HCT116 (cell line): ENCODE results near the gene CSN2. TPM values are rescaled to one million over a fixed set of nuclear protein-coding genes. Genes with fewer than 3 reads are reported as not detected.

Experiments used
- ATAC-seq: fragments of 200-7000 bp; cut with Tn5 transposase; 2 replicates; pipeline ENCODE4 v1.9.1; 2020; ENCODE audit warnings: mild to moderate bottlenecking, moderate library complexity
- BruUV-seq: library from RNA; stranded (reverse); fragments of 400-500 nt; replicated peaks from 2 replicates; lab custom pipeline; 2021; lab: Mats Ljungman, UMichigan
- CTCF ChIA-PET: fragments of 300-600 bp; sonication (Branson Sonifier 250); formaldehyde crosslinking; loops from one replicate; lab custom pipeline; 2021; ENCODE audit warnings: antibody characterized with exemption; lab: Charles Lee
- POLR2A ChIA-PET: fragments of 300-600, 350-600 bp; sonication (Branson Sonifier 250); formaldehyde crosslinking; loops from one replicate; lab custom pipeline; 2021; ENCODE audit warnings: antibody characterized with exemption; lab: Charles Lee
- RAD21 ChIA-PET, 2 experiments: fragments of 300-600 bp; sonication (Branson Sonifier 250); formaldehyde crosslinking; loops; one replicate each; lab custom pipeline; 2023; ENCODE audit warnings: low total read pairs in 2 of 2; ENCODE audit not compliant: uncharacterized antibody in 2 of 2, unreplicated experiment in 2 of 2, low non-redundant PET in 1 of 2; lab: Charles Lee
- DNase-seq: peaks from one replicate; pipeline ENCODE4 v3.0.0-alpha.2; 2010; ENCODE audit warnings: low read depth, low spot score
- H2AFZ ChIP-seq: fragments of 200-600 bp; shearing (Covaris generic), sonication (generic); 2 replicates; pipeline ENCODE4 v1.6.1; 2017; ENCODE audit warnings: low read depth, mixed run types, mixed read lengths, antibody characterized with exemption, low read length; ENCODE audit not compliant: poor library complexity, severe bottlenecking
- H3K27ac ChIP-seq: 2 replicates; pipeline ENCODE4 v1.5.1; 2012; ENCODE audit warnings: low read depth, low read length
- H3K27me3 ChIP-seq: fragments of 200-600 bp; sonication (generic); 2 replicates; pipeline ENCODE4 v1.6.1; 2016; ENCODE audit warnings: mixed run types, low read length, mixed read lengths; ENCODE audit not compliant: insufficient read depth
- H3K36me3 ChIP-seq, 2 experiments: fragments of 200-500 bp in 1 of 2; fragments of 200-600 bp in 1 of 2; sonication (Bioruptor generic) in 1 of 2; sonication (generic) in 1 of 2; 2 replicates each; pipeline versions ENCODE4 v1.5.1 to v1.6.1; 2014 to 2016; ENCODE audit warnings: low read length in 2 of 2, inconsistent platforms in 1 of 2, mixed read lengths in 1 of 2, mixed run types in 1 of 2; ENCODE audit not compliant: insufficient read depth in 2 of 2, control insufficient read depth in 1 of 2
- H3K4me1 ChIP-seq, 2 experiments: fragments of 200-600 bp in 1 of 2; sonication (generic) in 1 of 2; 2 replicates each; pipeline versions ENCODE4 v1.5.1 to v1.6.1; 2012 to 2017; ENCODE audit warnings: low read length in 2 of 2, inconsistent platforms in 1 of 2, mild to moderate bottlenecking in 1 of 2, mixed read lengths in 1 of 2, mixed run types in 1 of 2, moderate library complexity in 1 of 2; ENCODE audit not compliant: insufficient read depth in 2 of 2, control insufficient read depth in 1 of 2
- H3K4me2 ChIP-seq: fragments of 200-600 bp; sonication (generic); 2 replicates; pipeline ENCODE4 v1.6.1; 2017; ENCODE audit warnings: mixed run types, low read length, mixed read lengths
- H3K4me3 ChIP-seq, 2 experiments: fragments of 200-600 bp in 1 of 2; sonication (generic) in 1 of 2; replicated peaks in 1 of 2; 2 replicates each; pipeline ENCODE4 v1.5.1; 2011 to 2016; ENCODE audit warnings: low read length in 2 of 2, control low read depth in 1 of 2, low read depth in 1 of 2, mild to moderate bottlenecking in 1 of 2, mixed read lengths in 1 of 2, mixed run types in 1 of 2
- H3K79me2 ChIP-seq: fragments of 200-600 bp; sonication (generic); 2 replicates; pipeline ENCODE4 v1.6.1; 2017; ENCODE audit warnings: mild to moderate bottlenecking, mixed run types, low read length, moderate library complexity, mixed read lengths; ENCODE audit not compliant: insufficient read depth
- H3K9ac ChIP-seq: fragments of 200-600 bp; sonication (generic); 2 replicates; pipeline ENCODE4 v1.6.1; 2016; ENCODE audit warnings: low read length, mixed read lengths
- H3K9me2 ChIP-seq: fragments of 200-600 bp; sonication (generic), shearing (Covaris generic); 2 replicates; pipeline ENCODE4 v1.6.1; 2017; ENCODE audit warnings: mixed run types, mild to moderate bottlenecking, moderate library complexity; ENCODE audit not compliant: insufficient read depth
- H3K9me3 ChIP-seq, 2 experiments: fragments of 200-500 bp in 1 of 2; fragments of 200-600 bp in 1 of 2; sonication (Bioruptor generic) in 1 of 2; sonication (generic) in 1 of 2; 2 replicates each; pipeline ENCODE4 v1.6.1; 2014 to 2017; ENCODE audit warnings: low read length in 2 of 2, mixed read lengths in 2 of 2, inconsistent platforms in 1 of 2, low read depth in 1 of 2, mild to moderate bottlenecking in 1 of 2, mixed run types in 1 of 2, moderate library complexity in 1 of 2; ENCODE audit not compliant: control insufficient read depth in 1 of 2, insufficient read depth in 1 of 2
- H4K20me1 ChIP-seq: fragments of 200-600 bp; sonication (generic), shearing (Covaris generic); 2 replicates; pipeline ENCODE4 v1.6.1; 2017; ENCODE audit warnings: mixed run types, mild to moderate bottlenecking, moderate library complexity; ENCODE audit not compliant: insufficient read depth
- CBX3 ChIP-seq: IDR thresholded peaks from 2 replicates; pipeline ENCODE4 v1.6.1; 2012; ENCODE audit warnings: low read depth
- EGR1 ChIP-seq: IDR thresholded peaks from 2 replicates; pipeline ENCODE4 v1.6.1; 2012; ENCODE audit warnings: low read depth
- ELF1 ChIP-seq: IDR thresholded peaks from 2 replicates; pipeline ENCODE4 v1.6.1; 2012; ENCODE audit warnings: low read depth, borderline replicate concordance
- EZH2 ChIP-seq: fragments of 200-600 bp; sonication (generic); IDR thresholded peaks from 2 replicates; pipeline ENCODE4 v1.6.1; 2017; ENCODE audit warnings: antibody characterized with exemption, mixed run types
- EZH2phosphoT487 ChIP-seq: fragments of 200-600 bp; IDR thresholded peaks from 2 replicates; pipeline ENCODE4 v1.6.1; 2018; ENCODE audit warnings: antibody characterized with exemption, borderline replicate concordance
- FOSL1 ChIP-seq: IDR thresholded peaks from 2 replicates; pipeline ENCODE4 v1.6.1; 2012; ENCODE audit warnings: low read depth
- RAD21 ChIP-seq: IDR thresholded peaks from 2 replicates; pipeline ENCODE4 v1.6.1; 2012; ENCODE audit warnings: low read depth, mild to moderate bottlenecking
- SIN3A ChIP-seq: IDR thresholded peaks from 2 replicates; pipeline ENCODE4 v1.6.1; 2012; ENCODE audit warnings: low read depth
- SP1 ChIP-seq: IDR thresholded peaks from 2 replicates; pipeline ENCODE4 v1.6.1; 2012; ENCODE audit warnings: low read depth
- SRF ChIP-seq: IDR thresholded peaks from 2 replicates; pipeline ENCODE4 v1.6.1; 2012; ENCODE audit warnings: low read depth
- TCF7L2 ChIP-seq: IDR thresholded peaks from 2 replicates; pipeline ENCODE4 v1.7.0; 2011; ENCODE audit warnings: borderline replicate concordance, inconsistent platforms; ENCODE audit not compliant: insufficient read depth, insufficient read length; ENCODE audit errors: extremely low read depth
- YY1 ChIP-seq: IDR thresholded peaks from 2 replicates; pipeline ENCODE4 v1.6.1; 2011; ENCODE audit warnings: low read length, low read depth, moderate library complexity, mild to moderate bottlenecking; ENCODE audit not compliant: insufficient replicate concordance; ENCODE audit errors: extremely low read depth
- ZFX ChIP-seq: fragments of 450-650 bp; IDR thresholded peaks from 2 replicates; pipeline ENCODE4 v1.6.1; 2017
- ZNF274 ChIP-seq: fragments of 200-500 bp; sonication (Bioruptor generic); IDR thresholded peaks from 2 replicates; pipeline ENCODE4 v1.6.1; 2014; ENCODE audit warnings: mild to moderate bottlenecking, low read depth, low read length, inconsistent platforms
- intact Hi-C: fragments of 100-400 bp; cut with micrococcal nuclease; formaldehyde crosslinking; loops from 2 replicates; pipeline ENCODE4 v1.10.0; 2022
- total RNA-seq: library from RNA; stranded (reverse); gene quantifications from one replicate; pipeline ENCODE4 v1.2.1, GENCODE V29; 2021; ENCODE audit not compliant: unreplicated experiment
- TF ChIP-seq, protein P1 (sequence below): IDR thresholded peaks from 2 replicates; pipeline ENCODE4 v1.6.1; 2012
- TF ChIP-seq, protein P2 (sequence below): IDR thresholded peaks from 2 replicates; pipeline ENCODE4 v1.6.1; 2012
- TF ChIP-seq, protein P3 (sequence below): IDR thresholded peaks from 2 replicates; pipeline ENCODE4 v1.6.1; 2011; ENCODE audit warnings: mild to moderate bottlenecking, low read length, moderate library complexity; ENCODE audit not compliant: insufficient replicate concordance; ENCODE audit errors: extremely low read depth

The CSN2 gene
- total RNA-seq, 1 experiment from 2014 or later: not detected

DNA sequence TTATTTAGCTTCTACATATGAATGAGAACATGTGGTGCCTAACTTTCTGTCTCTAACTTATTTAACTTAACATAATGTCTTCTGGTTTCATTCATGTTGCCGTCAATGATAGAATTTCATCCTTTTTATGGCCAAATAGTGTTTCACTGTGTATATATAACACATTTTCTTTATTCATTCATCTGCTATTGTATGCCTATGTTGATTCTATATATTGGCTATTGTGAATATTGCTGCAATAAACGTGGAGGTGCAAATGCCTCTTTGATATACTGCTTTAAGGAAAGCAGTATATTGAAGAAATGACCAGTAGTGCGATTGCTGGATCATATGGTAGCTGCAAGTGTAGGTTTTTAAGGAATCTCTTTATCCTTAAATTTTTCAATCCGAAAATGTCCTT, 44.7 kb downstream of the CSN2 start:
- BruUV-seq: no TSS peak
- no peaks in the 10 kb centered on the region for H3K36me3 ChIP-seq
- no peak overlapping the region for H2AFZ ChIP-seq
- H3K9me3 ChIP-seq: no peaks in the 10 kb centered on the region
- no peaks in the 10 kb centered on the region for H3K27me3 ChIP-seq
- ChIA-PET RAD21 (no interaction called here), POLR2A (no interaction called here), CTCF (no interaction called here)
- H3K9me2 ChIP-seq: no peaks in the 10 kb centered on the region
- no peaks in the 10 kb centered on the region for H3K4me1 ChIP-seq
- H3K4me3 ChIP-seq: no peak overlapping the region
- H3K27ac ChIP-seq: no peak overlapping the region
- no peak overlapping the region for H3K9ac ChIP-seq
- ATAC-seq (no peak), DNase-seq (no peak)
- no peaks in the 10 kb centered on the region for H3K79me2 ChIP-seq
- no peak overlapping the region for H3K4me2 ChIP-seq
- intact Hi-C loops: no loop called here
- no peaks in the 10 kb centered on the region for H4K20me1 ChIP-seq
- TF ChIP-seq TCF7L2 (no peak), ZNF274 (no peak), EZH2phosphoT487 (no peak), FOSL1 (no peak), CBX3 (no peak), SIN3A (no peak)
- TF ChIP-seq, protein P1, sequence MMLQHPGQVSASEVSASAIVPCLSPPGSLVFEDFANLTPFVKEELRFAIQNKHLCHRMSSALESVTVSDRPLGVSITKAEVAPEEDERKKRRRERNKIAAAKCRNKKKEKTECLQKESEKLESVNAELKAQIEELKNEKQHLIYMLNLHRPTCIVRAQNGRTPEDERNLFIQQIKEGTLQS: no peak

DNA sequence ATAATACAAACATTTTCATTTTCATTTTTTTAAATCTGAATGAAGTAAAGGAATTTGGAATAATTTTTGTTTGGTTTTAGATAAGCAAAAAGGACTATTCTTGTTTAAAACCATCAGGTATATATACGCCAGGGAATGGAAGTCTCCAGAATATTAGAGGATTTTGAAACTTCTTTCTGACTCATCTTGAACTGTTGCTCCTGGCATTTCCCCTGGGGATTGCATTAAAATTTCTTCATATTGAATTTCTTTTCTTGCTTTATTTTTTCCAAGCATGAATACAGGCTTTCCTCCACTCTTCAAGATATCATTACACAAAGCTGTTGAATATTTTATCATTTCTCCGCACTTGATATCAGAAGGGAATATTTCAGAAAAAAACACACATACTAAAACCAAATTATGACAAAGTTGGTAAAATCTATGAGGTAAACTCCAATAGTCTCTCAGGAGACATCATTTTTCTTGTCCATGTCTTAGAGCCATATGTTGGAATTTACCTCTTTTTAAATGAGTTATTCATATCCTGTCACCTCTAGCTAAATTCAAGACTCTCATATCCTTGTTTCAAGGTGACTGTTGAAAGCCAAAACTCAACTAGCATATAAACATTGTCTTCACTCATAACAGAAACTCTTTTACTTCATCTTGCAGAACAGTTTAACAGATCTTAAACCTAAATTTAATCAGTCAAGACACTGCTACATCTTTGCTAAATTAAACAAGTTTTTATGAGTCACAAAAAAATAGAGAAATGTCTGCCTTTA, 55.3 kb downstream of the CSN2 start:
- H3K36me3 ChIP-seq: no peaks in the 10 kb centered on the region
- no peak for ATAC-seq
- no peak overlapping the region for H2AFZ ChIP-seq
- H3K4me1 ChIP-seq: no peaks in the 10 kb centered on the region
- H3K27me3 ChIP-seq: no peaks in the 10 kb centered on the region
- no peaks in the 10 kb centered on the region for H3K9me2 ChIP-seq
- H3K4me2 ChIP-seq: no peak overlapping the region
- no peak for DNase-seq
- intact Hi-C loops: no loop called here
- CTCF ChIA-PET: no interaction called here
- H4K20me1 ChIP-seq: no peaks in the 10 kb centered on the region
- no peak overlapping the region for H3K27ac ChIP-seq
- H3K4me3 ChIP-seq: no peak overlapping the region
- BruUV-seq: no TSS peak
- H3K9ac ChIP-seq: no peak overlapping the region
- H3K9me3 ChIP-seq: no peaks in the 10 kb centered on the region
- H3K79me2 ChIP-seq: no peaks in the 10 kb centered on the region
- RAD21 ChIA-PET: no interaction called here
- POLR2A ChIA-PET: no interaction called here
- no peak for TF ChIP-seq ZNF274
- TF ChIP-seq, protein P2, sequence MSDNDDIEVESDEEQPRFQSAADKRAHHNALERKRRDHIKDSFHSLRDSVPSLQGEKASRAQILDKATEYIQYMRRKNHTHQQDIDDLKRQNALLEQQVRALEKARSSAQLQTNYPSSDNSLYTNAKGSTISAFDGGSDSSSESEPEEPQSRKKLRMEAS: no peak
- no peak for TF ChIP-seq EZH2
- TF ChIP-seq FOSL1: no peak
- TF ChIP-seq, protein P3, sequence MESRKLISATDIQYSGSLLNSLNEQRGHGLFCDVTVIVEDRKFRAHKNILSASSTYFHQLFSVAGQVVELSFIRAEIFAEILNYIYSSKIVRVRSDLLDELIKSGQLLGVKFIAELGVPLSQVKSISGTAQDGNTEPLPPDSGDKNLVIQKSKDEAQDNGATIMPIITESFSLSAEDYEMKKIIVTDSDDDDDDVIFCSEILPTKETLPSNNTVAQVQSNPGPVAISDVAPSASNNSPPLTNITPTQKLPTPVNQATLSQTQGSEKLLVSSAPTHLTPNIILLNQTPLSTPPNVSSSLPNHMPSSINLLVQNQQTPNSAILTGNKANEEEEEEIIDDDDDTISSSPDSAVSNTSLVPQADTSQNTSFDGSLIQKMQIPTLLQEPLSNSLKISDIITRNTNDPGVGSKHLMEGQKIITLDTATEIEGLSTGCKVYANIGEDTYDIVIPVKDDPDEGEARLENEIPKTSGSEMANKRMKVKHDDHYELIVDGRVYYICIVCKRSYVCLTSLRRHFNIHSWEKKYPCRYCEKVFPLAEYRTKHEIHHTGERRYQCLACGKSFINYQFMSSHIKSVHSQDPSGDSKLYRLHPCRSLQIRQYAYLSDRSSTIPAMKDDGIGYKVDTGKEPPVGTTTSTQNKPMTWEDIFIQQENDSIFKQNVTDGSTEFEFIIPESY: no peak
- TF ChIP-seq ELF1: no peak
- no peak for TF ChIP-seq SRF
- no peak for TF ChIP-seq EZH2phosphoT487
- TF ChIP-seq EGR1: no peak
- no peak for TF ChIP-seq SIN3A
- TF ChIP-seq, protein P1: no peak
- no peak for TF ChIP-seq ZFX
- no peak for TF ChIP-seq SP1
- TF ChIP-seq RAD21: no peak
- no peak for TF ChIP-seq YY1
